Measurements from ENCODE around the gene MAML2.

DNA sequence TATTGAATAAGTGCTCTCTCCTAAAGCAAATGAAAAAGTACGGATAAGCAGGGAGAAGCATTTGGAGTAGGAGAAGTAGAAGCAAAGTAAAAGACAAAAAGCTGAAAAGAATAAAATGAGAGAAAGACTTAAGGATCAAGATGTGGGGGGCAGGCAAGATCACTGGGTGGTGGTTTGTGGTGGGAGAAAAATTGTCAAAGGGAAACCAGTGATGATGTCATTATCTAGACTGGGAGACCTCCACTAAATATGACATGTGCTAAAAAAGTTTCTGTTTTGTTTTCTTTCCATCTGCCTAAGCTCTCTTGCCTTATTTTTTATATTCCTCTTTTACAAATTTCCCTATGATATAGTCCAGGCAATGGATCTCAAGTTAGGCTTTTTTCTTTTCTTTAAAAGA is 14.8 kb upstream of the MAML2 start:
- TF ChIP-seq MXI1 (IDR thresholded peaks at IDR 0.05; ENCODE audit: low read depth, low read length), result no peak
- TF ChIP-seq, protein P1, sequence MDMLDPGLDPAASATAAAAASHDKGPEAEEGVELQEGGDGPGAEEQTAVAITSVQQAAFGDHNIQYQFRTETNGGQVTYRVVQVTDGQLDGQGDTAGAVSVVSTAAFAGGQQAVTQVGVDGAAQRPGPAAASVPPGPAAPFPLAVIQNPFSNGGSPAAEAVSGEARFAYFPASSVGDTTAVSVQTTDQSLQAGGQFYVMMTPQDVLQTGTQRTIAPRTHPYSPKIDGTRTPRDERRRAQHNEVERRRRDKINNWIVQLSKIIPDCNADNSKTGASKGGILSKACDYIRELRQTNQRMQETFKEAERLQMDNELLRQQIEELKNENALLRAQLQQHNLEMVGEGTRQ (IDR thresholded peaks at IDR 0.05; ENCODE audit: borderline replicate concordance, low read depth, low read length), result no peak

All from SK-N-SH (cell line).